WTC11 (cell line): Measurements from ENCODE around the gene CFI. TPM values are rescaled to one million over a fixed set of nuclear protein-coding genes. Genes with fewer than 3 reads are reported as not detected.

Source experiments
- ATAC-seq: fragments of 200-7000 bp; cut with Tn5 transposase; 2 replicates; pipeline ENCODE4 v1.10.0; 2021; ENCODE audit warnings: mild to moderate bottlenecking, moderate library complexity
- CTCF ChIA-PET: fragments of 300-600 bp; sonication (Branson Sonifier 250); formaldehyde crosslinking; loops from one replicate; lab custom pipeline; 2021; ENCODE audit warnings: antibody characterized with exemption; lab: Charles Lee
- POLR2A ChIA-PET: fragments of 350-600 bp; sonication (Branson Sonifier 250); formaldehyde crosslinking; loops from one replicate; lab custom pipeline; 2021; ENCODE audit warnings: antibody characterized with exemption; lab: Charles Lee
- DNase-seq: peaks from one replicate; pipeline ENCODE4 v3.0.0; 2021; ENCODE audit warnings: low spot score
- H3K27ac Mint-ChIP-seq: 2 replicates; pipeline ENCODE4 v1.8.0; 2021; ENCODE audit warnings: mixed read lengths
- H3K27me3 Mint-ChIP-seq: 2 replicates; pipeline ENCODE4 v1.8.0; 2021; ENCODE audit warnings: low read depth, mild to moderate bottlenecking, moderate library complexity, mixed read lengths
- H3K36me3 Mint-ChIP-seq: 2 replicates; pipeline ENCODE4 v1.8.0; 2021; ENCODE audit warnings: mixed read lengths
- H3K4me1 Mint-ChIP-seq: 2 replicates; pipeline ENCODE4 v1.8.0; 2022; ENCODE audit warnings: mixed read lengths
- H3K4me3 Mint-ChIP-seq: 2 replicates; pipeline ENCODE4 v1.8.0; 2021; ENCODE audit warnings: mild to moderate bottlenecking, moderate library complexity, mixed read lengths
- H3K9me3 Mint-ChIP-seq: 2 replicates; pipeline ENCODE4 v1.8.0; 2021; ENCODE audit warnings: mixed read lengths
- CREB1 ChIP-seq: sonication (generic); formaldehyde crosslinking; IDR thresholded peaks from 2 replicates; pipeline ENCODE4 v1.8.0; 2023; ENCODE audit warnings: mild to moderate bottlenecking, missing genetic modification reagents
- E2F4 ChIP-seq: sonication (generic); formaldehyde crosslinking; IDR thresholded peaks from 2 replicates; pipeline ENCODE4 v1.8.1; 2022; ENCODE audit warnings: low read depth, mild to moderate bottlenecking, moderate library complexity, missing genetic modification reagents, borderline replicate concordance
- FOXP4 ChIP-seq: sonication (generic); formaldehyde crosslinking; IDR thresholded peaks from 2 replicates; pipeline ENCODE4 v1.8.0; 2022; ENCODE audit warnings: mild to moderate bottlenecking, missing genetic modification reagents
- JUN ChIP-seq: sonication (generic); formaldehyde crosslinking; IDR thresholded peaks from 2 replicates; pipeline ENCODE4 v1.8.0; 2023; ENCODE audit warnings: mild to moderate bottlenecking, missing genetic modification reagents
- RELA ChIP-seq: sonication (generic); formaldehyde crosslinking; IDR thresholded peaks from 2 replicates; pipeline ENCODE4 v1.8.1; 2022; ENCODE audit warnings: missing genetic modification reagents, mild to moderate bottlenecking, borderline replicate concordance
- SMAD3 ChIP-seq: sonication (generic); formaldehyde crosslinking; IDR thresholded peaks from 2 replicates; pipeline ENCODE4 v1.8.0; 2022; ENCODE audit warnings: missing genetic modification reagents, mild to moderate bottlenecking, borderline replicate concordance
- TEAD4 ChIP-seq: sonication (generic); formaldehyde crosslinking; IDR thresholded peaks from 2 replicates; pipeline ENCODE4 v1.8.0; 2022; ENCODE audit warnings: mild to moderate bottlenecking, missing genetic modification reagents
- ZBTB21 ChIP-seq: sonication (generic); formaldehyde crosslinking; IDR thresholded peaks from 2 replicates; pipeline ENCODE4 v1.8.1; 2023; ENCODE audit warnings: mild to moderate bottlenecking, missing genetic modification reagents, borderline replicate concordance
- ZNF121 ChIP-seq: sonication (generic); formaldehyde crosslinking; IDR thresholded peaks from 2 replicates; pipeline ENCODE4 v1.8.0; 2023; ENCODE audit warnings: missing genetic modification reagents
- total RNA-seq: library from RNA; stranded (reverse); gene quantifications from 3 replicates; pipeline ENCODE4 v1.2.3, GENCODE V29; 2021
- TF ChIP-seq, protein P1 (sequence below): sonication (generic); formaldehyde crosslinking; IDR thresholded peaks from 2 replicates; pipeline ENCODE4 v1.8.0; 2022; ENCODE audit warnings: mild to moderate bottlenecking, missing genetic modification reagents
- TF ChIP-seq, protein P2 (sequence below): fragments of 250-450 bp; sonication (Bioruptor Pico); IDR thresholded peaks from 2 replicates; pipeline ENCODE4 v1.9.0; 2021; ENCODE audit warnings: mild to moderate bottlenecking, borderline replicate concordance
- TF ChIP-seq, protein P3 (sequence below): sonication (generic); formaldehyde crosslinking; IDR thresholded peaks from 2 replicates; pipeline ENCODE4 v1.8.1; 2022; ENCODE audit warnings: mild to moderate bottlenecking, missing genetic modification reagents, moderate library complexity, borderline replicate concordance
- TF ChIP-seq, protein P4 (sequence below): sonication (generic); formaldehyde crosslinking; IDR thresholded peaks from 2 replicates; pipeline ENCODE4 v1.8.1; 2022; ENCODE audit warnings: missing genetic modification reagents, borderline replicate concordance

CFI gene
- total RNA-seq, 1 experiment from 2014 or later: not detected

GRCh38 chr4:109836985-109837384 lies 35.2 kb upstream of the CFI start:
- CTCF ChIA-PET: interaction anchor here (0.6 kb wide), 1 partner anchor 209 kb away, joined by 3 read pairs; no protein-coding TSS in a partner anchor
- Mint-ChIP-seq H3K27ac (no peak overlapping the region), H3K36me3 (no peaks in the 10 kb centered on the region), H3K4me1 (no peaks in the 10 kb centered on the region), H3K4me3 (no peak overlapping the region), H3K27me3 (no peaks in the 10 kb centered on the region), H3K9me3 (no peaks in the 10 kb centered on the region)
- POLR2A ChIA-PET: no interaction called here
- DNase-seq: no peak
- ATAC-seq: no peak
- TF ChIP-seq RELA (CRISPR knock-in tag) (no peak), JUN (no peak), TEAD4 (CRISPR knock-in tag) (no peak), ZNF121 (CRISPR knock-in tag) (no peak)
- TF ChIP-seq, protein P1, sequence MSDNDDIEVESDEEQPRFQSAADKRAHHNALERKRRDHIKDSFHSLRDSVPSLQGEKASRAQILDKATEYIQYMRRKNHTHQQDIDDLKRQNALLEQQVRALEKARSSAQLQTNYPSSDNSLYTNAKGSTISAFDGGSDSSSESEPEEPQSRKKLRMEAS (CRISPR knock-in tag): no peak
- TF ChIP-seq, protein P2, sequence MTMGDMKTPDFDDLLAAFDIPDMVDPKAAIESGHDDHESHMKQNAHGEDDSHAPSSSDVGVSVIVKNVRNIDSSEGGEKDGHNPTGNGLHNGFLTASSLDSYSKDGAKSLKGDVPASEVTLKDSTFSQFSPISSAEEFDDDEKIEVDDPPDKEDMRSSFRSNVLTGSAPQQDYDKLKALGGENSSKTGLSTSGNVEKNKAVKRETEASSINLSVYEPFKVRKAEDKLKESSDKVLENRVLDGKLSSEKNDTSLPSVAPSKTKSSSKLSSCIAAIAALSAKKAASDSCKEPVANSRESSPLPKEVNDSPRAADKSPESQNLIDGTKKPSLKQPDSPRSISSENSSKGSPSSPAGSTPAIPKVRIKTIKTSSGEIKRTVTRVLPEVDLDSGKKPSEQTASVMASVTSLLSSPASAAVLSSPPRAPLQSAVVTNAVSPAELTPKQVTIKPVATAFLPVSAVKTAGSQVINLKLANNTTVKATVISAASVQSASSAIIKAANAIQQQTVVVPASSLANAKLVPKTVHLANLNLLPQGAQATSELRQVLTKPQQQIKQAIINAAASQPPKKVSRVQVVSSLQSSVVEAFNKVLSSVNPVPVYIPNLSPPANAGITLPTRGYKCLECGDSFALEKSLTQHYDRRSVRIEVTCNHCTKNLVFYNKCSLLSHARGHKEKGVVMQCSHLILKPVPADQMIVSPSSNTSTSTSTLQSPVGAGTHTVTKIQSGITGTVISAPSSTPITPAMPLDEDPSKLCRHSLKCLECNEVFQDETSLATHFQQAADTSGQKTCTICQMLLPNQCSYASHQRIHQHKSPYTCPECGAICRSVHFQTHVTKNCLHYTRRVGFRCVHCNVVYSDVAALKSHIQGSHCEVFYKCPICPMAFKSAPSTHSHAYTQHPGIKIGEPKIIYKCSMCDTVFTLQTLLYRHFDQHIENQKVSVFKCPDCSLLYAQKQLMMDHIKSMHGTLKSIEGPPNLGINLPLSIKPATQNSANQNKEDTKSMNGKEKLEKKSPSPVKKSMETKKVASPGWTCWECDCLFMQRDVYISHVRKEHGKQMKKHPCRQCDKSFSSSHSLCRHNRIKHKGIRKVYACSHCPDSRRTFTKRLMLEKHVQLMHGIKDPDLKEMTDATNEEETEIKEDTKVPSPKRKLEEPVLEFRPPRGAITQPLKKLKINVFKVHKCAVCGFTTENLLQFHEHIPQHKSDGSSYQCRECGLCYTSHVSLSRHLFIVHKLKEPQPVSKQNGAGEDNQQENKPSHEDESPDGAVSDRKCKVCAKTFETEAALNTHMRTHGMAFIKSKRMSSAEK: no peak

DNA sequence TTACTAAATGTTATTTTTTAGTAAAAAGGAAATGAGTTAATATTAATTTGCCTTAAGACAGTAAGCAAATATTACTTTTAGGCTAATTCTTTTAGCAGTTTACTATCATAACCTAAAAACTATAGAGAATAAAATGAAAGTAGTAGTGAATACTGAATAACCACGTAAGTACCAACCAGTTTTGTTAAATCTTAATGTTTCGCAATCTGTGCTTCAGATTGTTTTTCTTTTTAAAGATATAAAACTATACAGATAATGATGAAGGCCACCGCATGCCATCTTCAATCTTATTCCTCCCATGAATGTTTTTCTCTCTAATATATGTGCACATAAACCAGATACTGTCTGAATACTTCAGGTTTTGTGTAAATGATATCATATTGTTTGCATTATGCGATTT lies 32.0 kb upstream of the CFI start:
- POLR2A ChIA-PET: no interaction called here
- CTCF ChIA-PET: no interaction called here
- ATAC-seq: no peak
- Mint-ChIP-seq H3K9me3 (no peaks in the 10 kb centered on the region), H3K36me3 (no peaks in the 10 kb centered on the region), H3K27ac (no peak overlapping the region), H3K4me1 (no peaks in the 10 kb centered on the region), H3K27me3 (no peaks in the 10 kb centered on the region), H3K4me3 (no peak overlapping the region)
- no peak for TF ChIP-seq E2F4 (CRISPR knock-in tag)
- TF ChIP-seq RELA (CRISPR knock-in tag): no peak
- TF ChIP-seq FOXP4 (CRISPR knock-in tag): no peak
- TF ChIP-seq, protein P3, sequence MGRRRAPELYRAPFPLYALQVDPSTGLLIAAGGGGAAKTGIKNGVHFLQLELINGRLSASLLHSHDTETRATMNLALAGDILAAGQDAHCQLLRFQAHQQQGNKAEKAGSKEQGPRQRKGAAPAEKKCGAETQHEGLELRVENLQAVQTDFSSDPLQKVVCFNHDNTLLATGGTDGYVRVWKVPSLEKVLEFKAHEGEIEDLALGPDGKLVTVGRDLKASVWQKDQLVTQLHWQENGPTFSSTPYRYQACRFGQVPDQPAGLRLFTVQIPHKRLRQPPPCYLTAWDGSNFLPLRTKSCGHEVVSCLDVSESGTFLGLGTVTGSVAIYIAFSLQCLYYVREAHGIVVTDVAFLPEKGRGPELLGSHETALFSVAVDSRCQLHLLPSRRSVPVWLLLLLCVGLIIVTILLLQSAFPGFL: no peak
- DNase-seq: no peak

DNA sequence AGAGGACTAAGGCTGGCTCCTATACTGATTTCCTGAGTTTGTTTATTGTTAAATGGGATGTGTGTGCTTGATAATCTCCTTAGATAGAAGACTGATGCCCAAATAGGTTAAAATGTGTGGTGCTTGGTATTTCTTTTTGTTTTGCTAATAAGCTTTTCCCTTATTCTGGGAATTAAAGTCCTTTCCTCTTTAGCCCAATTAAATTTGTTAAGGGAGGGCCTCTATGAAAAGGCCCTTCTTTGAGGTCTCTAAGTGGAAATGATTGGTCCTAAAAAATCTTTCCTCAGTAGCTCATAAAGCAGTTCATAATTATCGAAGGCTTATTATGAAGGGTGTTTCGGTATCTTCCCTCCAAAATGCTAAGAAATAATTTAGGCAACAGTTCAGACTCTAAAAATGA lies 25.9 kb upstream of the CFI start, which contains the start of gene RRH:
Gene RRH (plus strand): TSS at position 301 of the 400 bp plus-strand sequence. CDS start 56 bp downstream, at position 357.
- DNase-seq (no peak), ATAC-seq (no peak)
- no peak within 1 kb of the TSS for H3K4me3 Mint-ChIP-seq
- ChIA-PET CTCF (no interaction called here), POLR2A (no interaction called here)
- H3K9me3 Mint-ChIP-seq: no peaks in the 10 kb centered on the region
- no peak within 1 kb of the TSS for H3K27ac Mint-ChIP-seq
- no peaks in the 10 kb centered on the region for H3K27me3 Mint-ChIP-seq
- TF ChIP-seq SMAD3 (CRISPR knock-in tag): no peak
- TF ChIP-seq, protein P4, sequence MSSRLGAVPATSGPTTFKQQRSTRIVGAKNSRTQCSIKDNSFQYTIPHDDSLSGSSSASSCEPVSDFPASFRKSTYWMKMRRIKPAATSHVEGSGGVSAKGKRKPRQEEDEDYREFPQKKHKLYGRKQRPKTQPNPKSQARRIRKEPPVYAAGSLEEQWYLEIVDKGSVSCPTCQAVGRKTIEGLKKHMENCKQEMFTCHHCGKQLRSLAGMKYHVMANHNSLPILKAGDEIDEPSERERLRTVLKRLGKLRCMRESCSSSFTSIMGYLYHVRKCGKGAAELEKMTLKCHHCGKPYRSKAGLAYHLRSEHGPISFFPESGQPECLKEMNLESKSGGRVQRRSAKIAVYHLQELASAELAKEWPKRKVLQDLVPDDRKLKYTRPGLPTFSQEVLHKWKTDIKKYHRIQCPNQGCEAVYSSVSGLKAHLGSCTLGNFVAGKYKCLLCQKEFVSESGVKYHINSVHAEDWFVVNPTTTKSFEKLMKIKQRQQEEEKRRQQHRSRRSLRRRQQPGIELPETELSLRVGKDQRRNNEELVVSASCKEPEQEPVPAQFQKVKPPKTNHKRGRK (CRISPR knock-in tag): no peak
- TF ChIP-seq CREB1 (CRISPR knock-in tag): no peak
- TF ChIP-seq, protein P1 (CRISPR knock-in tag): no peak
- TF ChIP-seq ZBTB21 (CRISPR knock-in tag): no peak
- H3K4me1 Mint-ChIP-seq: no peaks in the 10 kb centered on the region
- H3K36me3 Mint-ChIP-seq: peaks cover 19% of the 10 kb centered on the region
